Psoas muscle (tissue), 8 donors: ENCODE measurements around the gene GGA1. TPM values are rescaled to one million over a fixed set of nuclear protein-coding genes. Genes with fewer than 3 reads are reported as not detected.

Experiments
- ATAC-seq, 4 donors: fragments of 200-7000 bp; cut with Tn5 transposase; one replicate each; pipeline ENCODE4 v1.9.1; 2020; ENCODE audit warnings: moderate library complexity in 3 of 4, mild to moderate bottlenecking in 2 of 4
- DNase-seq, 2 donors: peaks; one replicate each; pipeline ENCODE4 v3.0.0-alpha.2; 2020
- H3K27ac ChIP-seq: fragments of 200-600 bp; one replicate; pipeline ENCODE4 v1.8.0; 2022
- H3K27me3 ChIP-seq, 3 donors: fragments of 200-600 bp in 1 of 3; one replicate each; pipeline versions ENCODE4 v1.6.1 to v1.8.0; 2013 to 2022; ENCODE audit warnings: low read length in 2 of 3, mild to moderate bottlenecking in 2 of 3, moderate library complexity in 1 of 3; ENCODE audit not compliant: insufficient read depth in 3 of 3
- H3K36me3 ChIP-seq, 2 donors: fragments of 200-600 bp in 1 of 2; one replicate each; pipeline versions ENCODE4 v1.6.1 to v1.8.0; 2013 to 2022; ENCODE audit warnings: low read depth in 1 of 2, mild to moderate bottlenecking in 1 of 2, moderate library complexity in 1 of 2; ENCODE audit not compliant: insufficient read depth in 1 of 2
- H3K4me1 ChIP-seq: fragments of 200-600 bp; one replicate; pipeline ENCODE4 v1.8.0; 2022
- H3K4me3 ChIP-seq: fragments of 200-600 bp; one replicate; pipeline ENCODE4 v1.8.0; 2022; ENCODE audit warnings: mild to moderate bottlenecking
- H3K9me3 ChIP-seq: fragments of 200-600 bp; one replicate; pipeline ENCODE4 v1.8.0; 2022
- WGBS, 3 donors: extraction: QIAGEN DNeasy Blood & Tissue Kit; methylation state at CpG; one replicate each; pipeline versions ENCODE4 v1.1.6 to v1.1.7; 2013; 5-methylcytosine and 5-hydroxymethylcytosine counted together
- intact Hi-C, 2 donors: fragments of 100-400 bp; cut with DNase I; formaldehyde crosslinking; loops; one replicate each; pipeline versions ENCODE4 v1.11.0 to v1.14.2; 2022
- polyA plus RNA-seq, 3 donors: library from polyadenylated mRNA; stranded (reverse); fragments of 200-250 nt; gene quantifications; one replicate each; pipeline ENCODE4 v1.2.3, GENCODE V29; 2013
- total RNA-seq, 4 donors: library from RNA; stranded (reverse); fragmentation: NEBNext Ultra II Directional in 2 of 4; extraction: Animal tissue kit (Norgen Biotek cat#: 25700) in 2 of 4; gene quantifications; one replicate each; pipeline versions ENCODE4 v1.2.1 to v1.2.4, GENCODE V29; 2021 to 2023
- TF ChIP-seq, protein P1 (sequence below): fragments of 200-600 bp; IDR thresholded peaks from one replicate; pipeline ENCODE4 v1.8.0; 2022; ENCODE audit warnings: antibody characterized with exemption
- donor health status: healthy with polysubstance abuse.
- donor health status: DM: no; HTN: no; CAD: no; lungs with moderate emphysema.
- donor health status: Bipolar disorder and iron deficiency.
- donor health status: healthy.
- donor health status: DM: yes; HTN: yes; CAD: no.
- donor health status: DM: no; HTN: no; CAD: no.
- donor health status: DM: no; HTN: no; CAD: no.
- donor health status: DM: yes; HTN: yes; CAD: no.

GGA1 gene
- total and polyA plus RNA-seq, 7 donors: 30.2 to 39.4 (median 33.9) TPM

DNA sequence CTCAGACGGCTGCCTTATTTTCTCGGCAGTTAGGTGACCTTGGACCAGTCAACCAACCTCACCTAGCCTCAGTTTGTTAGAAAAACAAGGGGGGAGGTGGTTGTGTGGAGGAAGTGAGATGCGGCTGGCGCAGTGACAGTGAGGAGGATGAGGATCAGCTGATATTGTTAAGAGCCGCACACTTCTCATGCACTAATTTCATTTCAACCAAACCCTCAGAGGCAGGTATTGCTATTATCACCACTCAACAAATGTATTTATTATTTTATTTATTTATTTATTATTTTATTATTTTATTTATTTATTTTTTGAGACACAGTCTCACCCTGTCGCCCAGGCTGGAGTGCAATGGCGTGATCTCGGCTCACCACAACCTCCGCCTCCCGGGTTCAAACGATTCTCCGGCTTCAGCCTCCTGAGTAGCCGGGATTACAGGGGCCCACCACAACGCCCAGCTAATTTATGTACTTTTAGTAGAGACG, 68.9 kb downstream of the GGA1 start:
- ATAC-seq: no peak
- no peaks in the 10 kb centered on the region for H3K9me3 ChIP-seq
- DNase-seq: no peak
- TF ChIP-seq, protein P1, sequence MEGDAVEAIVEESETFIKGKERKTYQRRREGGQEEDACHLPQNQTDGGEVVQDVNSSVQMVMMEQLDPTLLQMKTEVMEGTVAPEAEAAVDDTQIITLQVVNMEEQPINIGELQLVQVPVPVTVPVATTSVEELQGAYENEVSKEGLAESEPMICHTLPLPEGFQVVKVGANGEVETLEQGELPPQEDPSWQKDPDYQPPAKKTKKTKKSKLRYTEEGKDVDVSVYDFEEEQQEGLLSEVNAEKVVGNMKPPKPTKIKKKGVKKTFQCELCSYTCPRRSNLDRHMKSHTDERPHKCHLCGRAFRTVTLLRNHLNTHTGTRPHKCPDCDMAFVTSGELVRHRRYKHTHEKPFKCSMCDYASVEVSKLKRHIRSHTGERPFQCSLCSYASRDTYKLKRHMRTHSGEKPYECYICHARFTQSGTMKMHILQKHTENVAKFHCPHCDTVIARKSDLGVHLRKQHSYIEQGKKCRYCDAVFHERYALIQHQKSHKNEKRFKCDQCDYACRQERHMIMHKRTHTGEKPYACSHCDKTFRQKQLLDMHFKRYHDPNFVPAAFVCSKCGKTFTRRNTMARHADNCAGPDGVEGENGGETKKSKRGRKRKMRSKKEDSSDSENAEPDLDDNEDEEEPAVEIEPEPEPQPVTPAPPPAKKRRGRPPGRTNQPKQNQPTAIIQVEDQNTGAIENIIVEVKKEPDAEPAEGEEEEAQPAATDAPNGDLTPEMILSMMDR: no peak
- H3K27me3 ChIP-seq: no peaks in the 10 kb centered on the region
- peak overlapping the region; percentile 79 for H3K4me3 ChIP-seq
- H3K4me1 ChIP-seq: peaks cover 31% of the 10 kb centered on the region
- peaks cover 0 to 32% of the 10 kb centered on the region in 2 donors for H3K36me3 ChIP-seq
- intact Hi-C loops: no loop called here
- H3K27ac ChIP-seq: peak overlapping the region; percentile 96
- WGBS, 3 donors: 54 to 65% (median 55%) methylated on average over 15 of the region's 15 CpGs

DNA sequence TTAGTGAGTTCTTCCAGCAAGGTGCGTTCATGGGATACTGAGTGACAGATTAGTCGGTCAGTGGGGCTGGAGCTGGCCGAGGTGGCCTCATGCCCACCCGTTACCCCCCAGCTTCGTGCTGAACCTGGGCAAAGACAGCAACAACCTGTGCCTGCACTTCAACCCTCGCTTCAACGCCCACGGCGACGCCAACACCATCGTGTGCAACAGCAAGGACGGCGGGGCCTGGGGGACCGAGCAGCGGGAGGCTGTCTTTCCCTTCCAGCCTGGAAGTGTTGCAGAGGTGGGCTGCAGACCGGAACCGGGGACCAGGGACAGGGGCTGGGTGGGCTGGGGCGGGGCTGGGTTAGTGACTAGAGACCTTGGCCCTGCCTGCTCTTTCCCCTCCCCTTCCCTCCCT, 69.7 kb downstream of the GGA1 start:
- peak overlapping the region; percentile 96 for H3K27ac ChIP-seq
- intact Hi-C loops: no loop called here
- peaks cover 31% of the 10 kb centered on the region for H3K4me1 ChIP-seq
- WGBS, 3 donors: 55 to 61% (median 55%) methylated on average over 18 of the region's 18 CpGs
- TF ChIP-seq, protein P1: no peak
- ATAC-seq (no peak), DNase-seq (no peak)
- no peak overlapping the region for H3K4me3 ChIP-seq
- H3K9me3 ChIP-seq: no peaks in the 10 kb centered on the region
- H3K36me3 ChIP-seq: peaks cover 0 to 32% of the 10 kb centered on the region in 2 donors
- no peaks in the 10 kb centered on the region for H3K27me3 ChIP-seq

DNA sequence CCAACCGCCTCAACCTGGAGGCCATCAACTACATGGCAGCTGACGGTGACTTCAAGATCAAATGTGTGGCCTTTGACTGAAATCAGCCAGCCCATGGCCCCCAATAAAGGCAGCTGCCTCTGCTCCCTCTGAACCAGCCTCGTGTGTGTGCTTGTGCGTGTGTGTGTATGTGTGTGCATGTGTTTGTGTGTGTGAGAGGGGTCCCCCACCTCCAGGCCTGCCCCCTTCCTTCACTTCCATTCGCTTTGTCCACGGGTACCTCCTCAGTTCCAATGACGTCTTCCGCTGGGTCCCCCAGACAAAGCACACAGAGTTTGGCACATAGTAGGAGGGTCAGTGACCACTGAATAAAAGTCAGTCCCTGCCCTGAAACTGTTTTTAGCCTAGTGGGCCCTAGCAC, 71.0 kb downstream of the GGA1 start:
- intact Hi-C loops: loop anchor here (2.0 kb wide), 2 partner anchors 19 to 37 kb away; no protein-coding TSS in a partner anchor
- Histone ChIP-seq H3K9me3 (no peaks in the 10 kb centered on the region), H3K27ac (no peak overlapping the region), H3K36me3 (peaks cover 0 to 32% of the 10 kb centered on the region in 2 donors), H3K27me3 (no peaks in the 10 kb centered on the region), H3K4me3 (no peak overlapping the region), H3K4me1 (peaks cover 21% of the 10 kb centered on the region)
- TF ChIP-seq, protein P1: no peak
- 72 to 74% (median 74%) methylated on average over 8 of the region's 8 CpGs for WGBS, 3 donors
- DNase-seq (no peak), ATAC-seq (no peak)

DNA sequence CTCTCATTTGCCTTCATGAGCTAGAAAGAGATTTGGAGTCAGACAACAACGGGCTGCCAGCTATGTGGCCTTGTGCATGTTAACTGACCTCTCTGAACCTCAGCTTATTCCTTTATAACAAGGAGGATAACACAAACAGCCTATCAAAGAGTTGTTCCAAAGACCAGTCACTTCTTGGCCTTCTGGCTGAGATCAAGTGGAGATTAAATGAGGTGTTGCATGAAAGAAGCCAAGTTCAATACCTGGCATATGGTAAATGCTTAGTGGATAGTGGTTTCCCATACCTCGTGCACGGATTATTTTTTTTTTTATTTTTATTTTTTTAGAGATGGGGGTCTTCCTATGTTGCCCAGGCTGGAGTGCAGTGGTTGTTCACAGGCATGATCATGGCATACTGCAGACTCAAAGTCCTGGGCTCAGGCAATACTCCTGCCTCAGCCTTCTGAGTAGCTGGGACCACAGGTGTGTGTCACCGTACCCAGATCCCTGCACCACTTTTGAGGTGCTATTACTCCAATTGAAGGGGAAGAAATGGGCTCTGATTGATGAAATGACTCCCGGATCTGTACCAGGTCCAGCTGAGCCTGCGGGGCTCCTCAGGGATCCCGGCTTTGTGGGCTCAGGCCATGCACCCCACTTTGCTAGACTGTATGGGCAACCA, 71.7 kb downstream of the GGA1 start:
- Histone ChIP-seq H3K4me3 (no peak overlapping the region), H3K4me1 (peaks cover 16% of the 10 kb centered on the region), H3K27ac (no peak overlapping the region), H3K27me3 (no peaks in the 10 kb centered on the region), H3K36me3 (peaks cover 0 to 32% of the 10 kb centered on the region in 2 donors), H3K9me3 (no peaks in the 10 kb centered on the region)
- DNase-seq: no peak
- TF ChIP-seq, protein P1: no peak
- 52 to 64% (median 54%) methylated on average over 7 of the region's 7 CpGs for WGBS, 3 donors
- intact Hi-C loops: loop anchor here (2.0 kb wide), 2 partner anchors 20 to 38 kb away; no protein-coding TSS in a partner anchor
- no peak for ATAC-seq
